Colon (tissue), 2 donors: ENCODE measurements around the gene TMEM60.

Experiments
- FAIRE-seq: peaks from 2 replicates; lab custom pipeline; 2012; peaks lifted over from hg19 to GRCh38; lab: Jason Lieb, UNC
- donor health status: control.
- donor health status: control.

TMEM60 gene

DNA sequence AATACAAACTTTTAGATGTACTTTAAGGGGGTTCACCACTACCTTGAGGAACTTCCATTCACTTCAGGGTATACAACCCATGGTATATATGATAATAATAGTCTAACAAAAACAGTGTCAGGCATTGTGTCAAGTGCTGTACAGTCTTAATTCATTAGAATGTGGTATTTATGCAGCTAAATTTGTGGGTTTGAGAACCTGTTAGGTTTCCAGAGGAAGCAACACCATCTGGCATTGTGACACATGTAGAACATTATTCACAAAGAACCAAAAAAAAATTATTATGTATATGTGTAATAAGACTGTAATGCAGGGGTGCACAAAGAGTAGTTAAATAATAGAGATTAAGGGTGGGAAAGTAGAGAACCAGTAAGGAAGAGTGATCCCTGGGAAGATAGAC, 26.3 kb downstream of the TMEM60 start:
- no peak for FAIRE-seq

DNA sequence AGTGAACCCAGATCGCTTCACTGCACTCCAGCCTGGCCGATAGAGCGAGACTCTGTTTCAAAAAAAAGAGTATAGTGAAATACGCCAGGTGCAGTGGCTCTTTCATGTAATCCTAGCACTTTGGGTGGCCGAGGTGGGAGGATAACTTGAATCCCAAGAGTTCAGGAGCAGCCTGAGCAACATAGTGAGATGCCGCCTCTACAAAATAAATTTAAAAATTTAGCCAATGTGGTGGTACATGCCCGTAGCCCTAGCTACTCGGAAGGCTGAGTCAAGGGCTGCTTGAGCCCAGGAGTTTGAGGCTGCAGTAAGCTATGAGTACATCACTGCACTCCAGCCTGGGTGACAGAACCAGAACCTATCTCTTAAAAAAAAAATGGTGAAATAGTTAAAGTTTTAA, 27.9 kb downstream of the TMEM60 start:
- FAIRE-seq = no peak

DNA sequence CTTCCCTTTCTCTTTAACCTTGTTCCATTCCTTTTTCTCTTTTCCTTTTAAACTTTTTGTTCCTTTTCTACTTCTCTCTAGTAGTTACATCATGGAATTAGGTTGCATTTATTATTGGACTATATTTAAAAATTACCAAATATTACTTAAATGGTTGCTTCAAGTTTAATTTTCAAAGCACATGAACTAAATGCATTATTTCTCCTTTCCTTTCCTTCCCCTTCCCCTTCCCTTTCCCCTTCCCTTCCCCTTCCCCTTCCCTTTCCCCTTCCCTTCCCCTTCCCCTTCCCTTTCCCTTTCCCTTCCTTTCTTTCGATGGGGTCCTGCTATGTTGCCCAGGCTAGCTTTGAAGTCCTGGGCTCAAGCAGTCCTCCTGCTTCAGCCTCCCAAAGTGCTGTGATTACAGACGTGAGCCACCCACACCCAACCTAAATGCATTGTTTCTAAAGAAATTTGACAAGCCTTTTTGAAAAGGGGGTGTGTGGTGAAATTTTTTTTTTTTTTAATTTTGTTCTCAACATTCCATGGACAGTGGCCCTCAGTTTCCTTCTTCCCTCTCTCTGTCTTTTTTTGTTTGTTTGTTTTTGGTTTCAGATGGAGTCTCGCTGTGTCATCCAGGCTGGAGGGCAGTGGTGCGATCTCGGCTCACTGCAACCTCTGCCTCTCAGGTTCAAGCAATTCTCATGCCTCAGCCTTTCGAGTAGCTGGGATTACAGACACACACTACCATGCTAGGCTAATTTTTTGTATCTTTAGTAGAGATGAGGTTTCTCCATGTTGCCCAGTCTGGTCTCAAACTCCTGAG, 31.2 kb downstream of the TMEM60 start:
- no peak for FAIRE-seq

DNA sequence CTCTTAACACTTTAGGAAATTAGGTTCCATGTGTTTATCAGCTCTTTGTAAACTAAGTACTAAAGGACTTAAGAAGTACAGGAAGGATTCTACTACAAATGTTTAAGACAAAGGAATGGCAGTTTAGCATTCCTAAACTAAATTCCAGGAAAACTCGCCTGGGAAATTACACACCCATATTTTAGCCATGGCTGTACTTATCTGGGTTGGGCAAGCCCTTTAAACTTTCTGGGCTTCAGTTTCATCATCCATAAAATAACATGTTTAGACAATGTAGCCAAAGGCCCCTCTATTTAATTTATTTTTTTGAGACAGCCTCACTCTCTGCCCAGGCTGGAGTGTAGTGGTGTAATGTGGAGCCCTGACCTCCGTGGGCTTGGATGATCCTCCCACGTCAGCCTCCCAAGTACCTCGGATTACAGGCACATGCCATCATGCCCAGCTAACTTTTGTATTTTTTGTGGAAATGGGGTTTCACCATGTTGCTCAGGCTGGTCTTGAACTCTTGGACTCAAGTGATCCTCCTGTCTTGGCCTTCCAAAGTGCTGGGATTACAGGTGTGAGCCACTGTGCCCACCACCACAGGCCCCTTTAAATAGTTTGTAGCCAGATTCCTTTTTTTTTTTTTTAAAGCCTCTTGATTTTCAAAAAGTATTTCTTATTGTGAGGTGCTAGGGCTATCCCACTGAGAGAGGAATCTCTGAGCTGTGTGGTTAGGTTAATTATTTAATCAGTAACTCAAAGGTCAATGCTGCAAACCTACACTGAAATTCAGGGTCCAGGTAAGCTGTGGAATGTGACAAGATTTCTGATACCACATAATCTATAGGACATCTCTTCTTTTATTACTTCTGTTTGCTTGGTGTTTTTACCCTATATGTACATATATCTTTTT, 32.1 kb downstream of the TMEM60 start:
- FAIRE-seq = no peak

DNA sequence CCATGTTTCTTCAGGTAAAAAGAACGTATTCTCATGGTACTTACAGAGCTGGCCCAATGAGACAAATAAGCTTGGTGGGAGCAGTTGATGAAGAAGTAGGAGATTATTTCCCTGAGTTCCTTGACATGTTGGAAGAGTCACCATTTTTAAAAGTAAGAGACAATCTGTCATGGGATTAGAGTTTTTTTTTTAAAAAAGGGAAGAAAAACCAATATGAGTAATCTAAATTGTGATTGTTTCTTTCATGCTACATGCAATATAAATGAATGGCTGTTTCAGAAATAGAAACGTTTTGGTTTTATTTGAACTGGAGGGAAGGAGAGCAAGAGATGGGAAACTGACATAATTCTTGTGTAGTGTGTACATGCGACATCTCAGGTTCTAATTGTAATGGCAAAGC, 32.8 kb downstream of the TMEM60 start:
- FAIRE-seq = no peak

DNA sequence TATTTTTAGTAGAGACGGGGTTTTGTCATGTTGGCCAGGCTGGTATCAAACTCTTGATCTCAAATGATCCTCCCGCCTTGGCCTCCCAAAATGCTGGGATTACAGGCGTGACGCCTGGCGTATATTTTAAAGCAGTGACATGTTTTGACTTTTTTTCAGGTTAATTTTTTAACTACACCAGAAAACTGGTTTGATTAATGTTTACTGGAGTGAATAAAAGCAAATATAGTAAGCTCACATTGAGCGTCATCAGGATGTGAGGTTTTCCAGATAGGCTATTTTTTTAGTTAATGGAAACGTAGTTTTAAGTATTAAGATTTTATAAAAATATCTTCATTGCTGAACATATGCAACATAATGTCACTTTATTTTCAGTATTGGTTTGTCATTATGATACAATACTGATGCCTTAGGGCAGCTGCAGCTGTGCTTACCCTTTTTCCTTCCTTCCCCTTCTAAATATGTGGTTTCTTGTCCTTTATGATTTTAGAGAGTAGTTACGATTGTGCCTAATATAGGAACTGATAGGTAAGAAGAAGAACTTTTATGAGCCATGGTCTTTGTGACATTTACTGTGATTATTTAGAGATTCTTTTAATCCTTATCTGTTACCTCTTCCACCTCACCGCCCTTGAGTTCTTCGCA, 37.3 kb downstream of the TMEM60 start:
- no peak for FAIRE-seq

DNA sequence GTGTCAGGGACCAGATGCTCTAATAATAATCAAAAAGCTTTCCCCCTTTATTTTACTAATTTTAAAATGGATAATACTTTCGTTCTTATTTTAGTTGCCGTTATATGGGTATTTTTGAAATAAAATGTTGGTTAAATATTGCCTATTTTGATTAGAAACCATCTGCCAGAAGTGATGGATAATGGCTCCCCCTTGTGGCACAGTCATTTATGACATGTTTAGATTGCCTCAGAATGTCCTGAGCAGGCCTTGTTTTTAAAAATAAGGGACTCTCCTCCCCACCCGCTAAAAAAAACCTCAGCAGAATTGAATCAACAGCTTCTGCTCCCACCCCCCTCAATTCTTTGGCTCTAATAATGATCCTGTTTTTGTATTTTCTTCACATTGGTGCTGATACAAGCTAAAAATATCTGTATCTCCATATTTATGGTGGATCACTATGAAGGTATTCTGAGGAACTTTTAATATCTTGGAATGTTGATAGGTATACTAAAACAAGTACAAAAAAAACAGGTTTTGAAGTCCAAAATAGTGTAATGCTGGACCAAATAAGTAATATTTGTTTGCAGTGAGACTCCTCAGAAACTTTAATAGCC, 38.8 kb downstream of the TMEM60 start:
- peak; percentile 64 for FAIRE-seq

DNA sequence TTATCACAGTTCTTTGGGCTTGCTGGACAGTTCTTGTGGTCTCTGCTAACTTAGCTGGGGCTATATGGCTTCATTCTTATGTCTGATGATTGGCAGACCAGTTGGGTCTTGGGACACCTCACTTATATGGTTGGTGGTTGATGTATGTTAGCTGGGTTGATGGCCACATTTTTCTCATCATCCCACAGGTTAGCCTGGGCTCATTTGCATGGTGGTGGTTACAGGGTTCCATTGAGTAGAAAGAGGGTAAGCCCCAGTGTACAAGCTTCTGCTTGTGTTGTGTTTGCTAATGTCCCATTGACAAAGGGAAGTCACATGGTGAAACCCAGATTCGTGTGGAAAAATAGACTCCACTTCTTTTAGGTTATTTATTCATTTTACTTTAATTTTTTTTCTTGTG, 40.6 kb downstream of the TMEM60 start:
- FAIRE-seq = no peak

DNA sequence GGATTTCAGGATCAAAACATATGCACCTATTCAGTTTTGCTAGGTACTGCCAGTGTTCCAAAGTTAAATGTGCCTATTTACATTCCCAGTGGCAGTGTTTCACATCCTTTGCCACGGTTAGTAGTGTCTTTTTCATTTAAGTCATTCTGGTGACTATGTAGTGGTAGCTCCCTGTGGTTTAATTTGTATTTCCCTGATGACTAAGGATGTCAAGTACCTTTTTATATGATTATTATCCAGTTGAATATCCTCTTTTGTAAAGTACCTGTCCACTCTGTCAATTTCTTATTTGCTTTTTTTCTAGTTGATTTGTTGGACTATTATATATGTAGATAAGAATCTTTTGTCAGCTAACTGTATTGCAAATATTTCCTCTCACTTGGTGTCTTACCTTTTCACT, 45.1 kb downstream of the TMEM60 start:
- FAIRE-seq = no peak

DNA sequence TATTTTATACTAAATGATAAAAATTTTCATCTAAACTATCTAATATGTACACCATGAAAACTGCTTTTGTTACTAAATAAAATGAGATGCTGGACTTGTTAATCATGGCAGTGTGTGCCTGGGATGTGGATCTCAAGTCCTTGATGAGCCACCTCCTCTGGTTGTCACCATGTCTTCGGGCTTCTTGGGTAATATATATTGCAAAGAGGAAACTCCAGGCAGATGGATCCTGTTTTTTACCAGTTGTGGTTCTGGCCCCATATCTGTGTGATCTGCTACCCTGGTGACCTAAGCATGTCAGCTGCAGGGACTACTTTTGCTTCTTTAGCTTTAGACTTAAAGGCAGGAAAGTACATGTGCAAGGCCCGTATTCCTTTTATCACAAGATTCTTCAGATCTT, 46.2 kb downstream of the TMEM60 start:
- no peak for FAIRE-seq

DNA sequence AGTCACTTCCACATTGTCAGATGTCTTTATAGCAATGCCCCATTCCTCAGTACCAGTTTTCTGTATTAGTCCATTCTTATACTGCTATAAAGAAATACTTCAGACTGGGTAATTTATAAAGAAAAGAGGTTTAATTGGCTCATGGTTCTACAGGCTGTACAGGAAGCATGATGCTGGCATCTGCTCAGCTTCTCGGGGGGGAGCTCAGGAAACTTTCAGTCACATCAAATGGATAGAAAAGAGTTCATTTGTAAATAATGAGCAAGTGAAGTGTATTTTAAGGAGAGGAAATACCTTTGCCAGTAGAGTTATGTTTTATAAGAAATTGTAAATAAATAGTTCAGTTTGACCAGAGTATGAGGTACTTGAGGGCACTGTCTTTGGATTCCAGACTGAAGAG, 50.5 kb downstream of the TMEM60 start:
- FAIRE-seq = no peak

DNA sequence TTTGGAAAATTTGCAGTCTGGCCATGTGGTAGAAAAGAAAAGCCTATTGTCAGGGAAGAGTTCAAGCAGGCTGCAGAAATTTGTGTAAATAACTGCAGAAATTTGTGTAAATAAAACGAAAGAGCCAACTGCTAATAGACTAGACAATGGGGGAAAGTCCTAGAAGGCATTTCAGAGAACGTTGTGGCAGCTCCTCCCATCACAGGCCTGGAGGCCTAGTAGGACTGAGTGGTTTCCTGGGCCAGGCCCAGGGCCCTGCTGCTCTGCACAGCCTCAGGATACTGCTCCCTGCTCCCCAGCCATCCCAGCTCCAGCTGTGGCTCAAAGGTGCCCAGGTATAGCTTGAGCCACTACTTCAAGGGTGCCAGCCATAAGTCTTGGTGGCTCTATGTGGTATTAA, 51.1 kb downstream of the TMEM60 start:
- no peak for FAIRE-seq

DNA sequence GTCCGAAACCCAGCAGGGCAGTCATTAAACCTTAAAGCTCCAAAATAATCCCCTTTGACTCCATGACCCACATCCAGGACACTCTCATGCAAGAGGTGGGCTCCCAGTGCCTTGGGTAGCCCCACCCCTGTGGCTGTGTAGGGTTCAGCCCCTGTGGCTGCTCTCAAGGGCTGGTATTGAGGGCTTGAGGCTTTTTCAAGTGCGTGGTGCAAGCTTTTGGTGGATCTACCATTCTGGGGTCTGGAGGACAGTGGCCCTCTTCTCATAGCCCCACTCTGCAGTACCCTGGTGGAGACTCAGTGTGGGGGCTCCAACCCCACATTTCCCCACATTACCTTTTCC, 51.4 kb downstream of the TMEM60 start:
- FAIRE-seq = no peak

DNA sequence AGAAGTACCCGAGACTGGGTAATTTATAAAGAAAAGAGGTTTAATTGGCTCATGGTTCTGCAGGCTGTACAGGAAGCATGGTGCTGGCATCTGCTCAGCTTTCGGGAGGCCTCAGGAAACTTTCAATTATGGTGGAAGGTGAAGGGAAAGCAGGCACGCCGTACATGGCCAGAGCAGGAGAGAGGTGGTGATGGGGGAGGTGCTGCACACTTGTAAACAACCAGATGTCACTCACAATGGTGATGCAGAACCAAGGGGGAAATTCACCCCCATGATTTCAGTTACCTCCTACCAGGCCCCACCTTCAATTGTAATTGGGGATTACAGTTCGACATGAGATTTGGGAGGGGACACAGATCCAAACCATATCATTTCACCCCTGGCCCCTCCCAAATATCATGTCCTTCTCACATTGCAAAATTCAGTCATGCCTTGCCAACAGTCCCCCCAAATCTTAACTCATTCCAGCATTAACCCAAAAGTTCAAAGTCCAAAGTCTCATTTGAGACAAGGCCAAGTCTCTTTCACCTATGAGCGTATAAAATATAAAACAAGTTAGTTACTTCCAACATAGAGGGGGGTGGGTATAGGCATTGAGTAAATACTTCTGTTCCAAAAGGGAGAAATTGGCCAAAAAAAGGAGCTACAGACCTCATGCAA, 51.9 kb downstream of the TMEM60 start:
- FAIRE-seq = no peak

DNA sequence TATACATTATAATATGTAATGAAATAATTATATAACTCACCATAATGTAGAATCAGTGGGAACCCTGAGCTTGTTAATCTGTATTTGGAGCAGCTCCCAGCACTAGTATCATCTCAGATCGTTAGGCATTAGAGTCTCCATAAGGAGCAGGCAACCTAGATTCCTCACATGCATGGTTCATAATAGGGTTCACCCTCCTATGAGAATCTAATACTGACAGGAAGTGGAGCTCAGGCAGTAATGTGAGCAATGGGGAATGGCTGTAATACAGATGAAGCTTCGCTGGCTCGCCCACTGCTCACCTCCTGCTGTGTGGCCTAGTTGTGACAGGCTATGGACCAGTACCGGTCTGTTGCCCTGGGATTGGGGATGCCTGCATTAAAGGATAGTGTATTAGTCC, 52.5 kb downstream of the TMEM60 start:
- no peak for FAIRE-seq
